ENCODE measurements around the gene MGAT5B.

MGAT5B gene

DNA sequence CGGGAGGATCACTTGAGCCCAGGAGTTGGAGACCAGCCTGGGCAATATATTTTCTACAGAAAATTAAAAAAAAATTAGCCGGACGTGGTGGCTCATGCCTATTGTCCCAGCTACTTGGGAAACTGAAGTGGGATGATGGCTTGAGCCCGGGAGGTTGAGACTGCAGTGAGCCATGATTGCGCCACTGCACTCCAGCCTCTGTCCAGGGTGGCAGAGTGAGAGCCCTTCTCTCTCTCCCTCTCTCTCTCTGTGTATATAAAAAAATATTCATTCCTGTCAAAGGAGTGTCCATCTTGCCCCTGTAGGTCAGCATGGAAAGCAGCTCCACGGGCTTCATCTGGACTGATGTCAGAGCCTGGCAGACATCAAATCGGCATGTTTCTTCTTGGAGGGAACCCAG lies 31.2 kb downstream of the MGAT5B start:
- no peak for TF ChIP-seq POLR2A (IDR thresholded peaks at IDR 0.05; ENCODE audit: low read depth, low read length)
- TF ChIP-seq TAF1 (IDR thresholded peaks at IDR 0.05; ENCODE audit: borderline replicate concordance, low read depth, low read length): no peak
- no peak for TF ChIP-seq POLR2AphosphoS5 (IDR thresholded peaks at IDR 0.05; ENCODE audit: low read depth, low read length)
- no peak for FAIRE-seq
- no peak for DNase-seq (ENCODE audit: insufficient read length)

DNA sequence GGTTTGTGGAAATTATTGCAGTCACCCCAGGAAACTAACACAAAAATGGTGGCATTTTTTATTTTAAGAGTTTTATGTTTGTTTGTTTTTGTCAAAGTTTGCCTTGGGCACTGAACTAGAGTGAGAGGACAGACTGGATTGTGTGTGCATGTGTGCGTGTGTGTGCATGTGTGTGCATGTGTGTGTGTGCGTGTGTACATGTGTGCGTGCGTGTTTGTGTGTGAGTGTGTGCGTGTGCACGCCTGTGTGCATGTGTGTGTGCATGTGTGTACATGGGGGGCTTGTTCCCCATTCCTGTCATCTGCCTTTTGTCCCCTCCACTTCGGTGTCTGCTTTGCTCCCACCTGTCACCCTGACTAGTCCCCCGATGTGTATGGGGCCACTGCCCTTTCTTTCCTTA lies 32.5 kb downstream of the MGAT5B start:
- TF ChIP-seq TAF1 (IDR thresholded peaks at IDR 0.05; ENCODE audit: borderline replicate concordance, low read depth, low read length) (no peak), POLR2AphosphoS5 (IDR thresholded peaks at IDR 0.05; ENCODE audit: low read depth, low read length) (no peak), POLR2A (IDR thresholded peaks at IDR 0.05; ENCODE audit: low read depth, low read length) (no peak)
- FAIRE-seq (no peak), DNase-seq (ENCODE audit: insufficient read length) (no peak)

DNA sequence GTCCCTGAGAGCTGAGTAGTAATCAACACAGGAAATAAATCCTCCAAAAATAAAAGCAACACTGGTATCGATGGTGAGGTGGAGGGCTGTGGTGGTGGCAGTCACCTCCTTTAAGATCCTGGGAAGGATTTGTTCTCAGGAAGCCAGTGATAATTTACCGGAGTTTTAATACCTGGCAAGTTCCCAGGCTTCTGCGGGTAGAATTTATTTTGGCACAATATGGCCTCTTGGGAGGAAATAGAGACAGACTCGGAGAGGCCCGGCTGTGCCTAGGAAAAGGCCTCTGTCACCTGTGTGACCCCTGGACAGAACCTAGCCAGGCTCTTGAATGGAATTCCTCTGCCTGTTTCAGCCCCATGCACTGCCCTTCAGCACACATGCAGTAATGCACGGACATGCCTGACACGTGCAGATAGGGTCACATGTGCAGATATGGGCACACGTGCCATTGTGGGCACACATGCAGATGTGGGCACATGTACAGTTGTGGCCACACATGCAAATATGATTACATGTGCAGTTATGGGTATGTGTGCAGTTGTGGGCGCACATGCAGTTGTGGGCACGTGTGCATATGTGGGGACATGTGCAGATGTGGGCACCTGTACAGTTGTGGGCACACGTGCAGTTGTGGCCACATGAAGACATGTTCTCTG lies 33.5 kb downstream of the MGAT5B start:
- TF ChIP-seq POLR2AphosphoS5 (IDR thresholded peaks at IDR 0.05; ENCODE audit: low read depth, low read length) (no peak), POLR2A (IDR thresholded peaks at IDR 0.05; ENCODE audit: low read depth, low read length) (no peak), TAF1 (IDR thresholded peaks at IDR 0.05; ENCODE audit: borderline replicate concordance, low read depth, low read length) (no peak)
- FAIRE-seq (no peak), DNase-seq (ENCODE audit: insufficient read length) (no peak)

DNA sequence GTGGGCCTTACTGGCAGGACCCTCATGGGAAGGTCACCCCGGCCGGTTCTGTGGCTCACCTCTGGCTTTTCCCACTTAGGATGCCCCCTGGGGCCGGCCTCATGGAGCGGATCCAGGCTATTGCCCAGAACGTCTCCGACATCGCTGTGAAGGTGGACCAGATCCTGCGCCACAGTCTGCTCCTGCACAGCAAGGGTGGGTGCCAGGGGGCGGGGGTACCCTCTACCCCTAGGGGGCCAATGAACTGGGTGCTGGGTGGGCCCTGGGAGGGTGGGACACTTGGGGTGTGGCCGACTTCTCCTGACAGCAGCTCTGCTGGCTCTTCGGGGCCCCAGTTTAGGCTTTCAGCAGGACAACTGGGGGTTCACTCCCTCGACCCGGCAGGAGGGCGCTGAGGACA lies 34.3 kb downstream of the MGAT5B start:
- FAIRE-seq (no peak), DNase-seq (ENCODE audit: insufficient read length) (no peak)
- TF ChIP-seq POLR2AphosphoS5 (IDR thresholded peaks at IDR 0.05; ENCODE audit: low read depth, low read length): no peak
- no peak for TF ChIP-seq TAF1 (IDR thresholded peaks at IDR 0.05; ENCODE audit: borderline replicate concordance, low read depth, low read length)
- no peak for TF ChIP-seq POLR2A (IDR thresholded peaks at IDR 0.05; ENCODE audit: low read depth, low read length)

DNA sequence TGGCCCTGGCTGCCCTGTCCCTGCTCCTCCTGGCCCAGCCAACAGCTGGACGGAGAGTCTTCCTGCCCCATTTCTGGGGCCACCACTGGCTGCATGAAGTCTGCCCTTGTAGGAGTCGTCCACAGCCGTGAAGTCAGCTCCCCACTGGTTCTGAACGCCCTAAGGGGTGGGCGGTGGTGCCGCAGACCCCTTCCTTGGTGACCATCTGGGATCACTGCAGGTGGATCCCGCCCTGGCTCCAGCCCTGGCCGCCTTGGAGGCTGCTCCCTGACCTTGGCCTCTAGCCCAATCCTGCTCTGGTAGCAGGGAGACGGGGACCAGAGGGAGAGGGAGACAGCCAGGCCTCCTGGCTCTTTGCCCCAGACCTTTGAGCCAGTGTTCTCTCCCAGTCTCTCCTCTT lies 35.4 kb downstream of the MGAT5B start:
- FAIRE-seq (no peak), DNase-seq (ENCODE audit: insufficient read length) (no peak)
- TF ChIP-seq POLR2AphosphoS5 (IDR thresholded peaks at IDR 0.05; ENCODE audit: low read depth, low read length): no peak
- no peak for TF ChIP-seq TAF1 (IDR thresholded peaks at IDR 0.05; ENCODE audit: borderline replicate concordance, low read depth, low read length)
- no peak for TF ChIP-seq POLR2A (IDR thresholded peaks at IDR 0.05; ENCODE audit: low read depth, low read length)

DNA sequence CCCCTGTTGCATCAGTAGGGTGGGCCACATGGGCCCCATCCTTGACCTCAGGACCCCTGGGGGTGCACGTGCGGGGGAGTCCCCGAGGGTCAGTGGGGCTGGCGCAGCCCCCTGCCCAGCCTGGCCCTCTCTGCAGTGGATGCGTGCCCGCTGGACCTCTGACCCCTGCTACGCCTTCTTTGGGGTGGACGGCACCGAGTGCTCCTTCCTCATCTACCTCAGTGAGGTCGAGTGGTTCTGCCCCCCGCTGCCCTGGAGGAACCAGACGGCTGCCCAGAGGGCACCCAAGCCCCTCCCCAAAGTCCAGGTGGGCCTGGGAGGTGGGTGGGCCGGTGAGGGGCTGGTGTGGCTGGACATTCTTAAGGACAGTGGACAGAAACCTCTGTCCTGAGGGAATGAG lies 35.9 kb downstream of the MGAT5B start:
- TF ChIP-seq POLR2AphosphoS5 (IDR thresholded peaks at IDR 0.05; ENCODE audit: low read depth, low read length) (no peak), POLR2A (IDR thresholded peaks at IDR 0.05; ENCODE audit: low read depth, low read length) (no peak), TAF1 (IDR thresholded peaks at IDR 0.05; ENCODE audit: borderline replicate concordance, low read depth, low read length) (no peak)
- FAIRE-seq: no peak
- no peak for DNase-seq (ENCODE audit: insufficient read length)

DNA sequence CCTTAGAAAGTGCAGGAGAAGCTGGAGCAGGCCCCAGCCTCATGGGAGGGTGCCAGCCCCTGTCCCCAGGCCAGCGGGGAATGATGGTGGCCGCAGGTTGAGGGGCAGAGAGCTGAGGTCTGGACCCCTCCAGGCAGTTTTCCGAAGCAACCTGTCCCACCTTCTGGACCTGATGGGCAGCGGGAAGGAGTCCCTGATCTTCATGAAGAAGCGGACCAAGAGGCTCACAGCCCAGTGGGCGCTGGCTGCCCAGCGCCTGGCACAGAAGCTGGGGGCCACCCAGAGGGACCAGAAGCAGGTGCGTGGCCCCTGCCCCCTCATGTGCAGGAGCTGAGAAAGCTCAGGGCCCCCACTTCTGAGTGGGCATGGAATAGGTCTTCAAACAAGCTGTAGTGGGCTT lies 36.8 kb downstream of the MGAT5B start:
- TF ChIP-seq POLR2AphosphoS5 (IDR thresholded peaks at IDR 0.05; ENCODE audit: low read depth, low read length) (no peak), TAF1 (IDR thresholded peaks at IDR 0.05; ENCODE audit: borderline replicate concordance, low read depth, low read length) (no peak), POLR2A (IDR thresholded peaks at IDR 0.05; ENCODE audit: low read depth, low read length) (no peak)
- no peak for FAIRE-seq
- no peak for DNase-seq (ENCODE audit: insufficient read length)

DNA sequence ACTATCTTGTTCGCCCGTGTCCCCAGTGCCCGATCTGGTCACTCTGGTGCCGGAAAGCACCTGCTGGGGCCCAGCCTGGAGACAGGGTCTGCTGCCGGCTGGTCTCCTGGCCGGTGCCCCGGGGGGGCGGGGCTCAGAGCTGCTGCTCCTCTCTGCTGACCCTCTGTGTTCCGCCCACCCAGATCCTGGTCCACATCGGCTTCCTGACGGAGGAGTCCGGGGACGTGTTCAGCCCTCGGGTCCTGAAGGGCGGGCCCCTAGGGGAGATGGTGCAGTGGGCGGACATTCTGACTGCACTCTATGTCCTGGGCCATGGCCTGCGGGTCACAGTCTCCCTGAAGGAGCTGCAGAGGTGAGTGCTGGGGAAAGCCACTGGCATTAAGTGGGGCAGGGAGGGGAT lies 37.6 kb downstream of the MGAT5B start:
- no peak for DNase-seq (ENCODE audit: insufficient read length)
- TF ChIP-seq POLR2A (IDR thresholded peaks at IDR 0.05; ENCODE audit: low read depth, low read length): no peak
- no peak for TF ChIP-seq TAF1 (IDR thresholded peaks at IDR 0.05; ENCODE audit: borderline replicate concordance, low read depth, low read length)
- no peak for TF ChIP-seq POLR2AphosphoS5 (IDR thresholded peaks at IDR 0.05; ENCODE audit: low read depth, low read length)
- FAIRE-seq: no peak

DNA sequence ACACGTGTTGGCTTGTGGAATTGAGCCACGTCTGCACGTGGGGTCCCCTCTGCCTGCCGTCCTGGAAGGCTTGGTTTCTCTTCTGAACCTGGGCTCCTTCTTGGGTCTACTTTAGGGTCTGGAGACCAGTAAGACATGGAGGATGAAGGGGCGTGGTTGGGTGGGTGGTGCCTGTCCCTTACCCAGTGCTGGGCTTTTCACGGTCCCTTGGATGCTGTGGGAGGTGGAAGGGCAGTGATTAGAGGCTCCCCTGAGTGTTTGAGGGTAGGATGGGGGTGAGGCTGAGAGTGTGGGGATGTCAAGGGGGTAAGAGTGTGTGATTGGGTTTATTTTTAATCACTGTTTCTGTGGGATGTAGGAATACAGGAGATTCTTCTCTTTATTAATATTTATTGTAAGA lies 38.3 kb downstream of the MGAT5B start:
- TF ChIP-seq POLR2A (IDR thresholded peaks at IDR 0.05; ENCODE audit: low read depth, low read length): no peak

DNA sequence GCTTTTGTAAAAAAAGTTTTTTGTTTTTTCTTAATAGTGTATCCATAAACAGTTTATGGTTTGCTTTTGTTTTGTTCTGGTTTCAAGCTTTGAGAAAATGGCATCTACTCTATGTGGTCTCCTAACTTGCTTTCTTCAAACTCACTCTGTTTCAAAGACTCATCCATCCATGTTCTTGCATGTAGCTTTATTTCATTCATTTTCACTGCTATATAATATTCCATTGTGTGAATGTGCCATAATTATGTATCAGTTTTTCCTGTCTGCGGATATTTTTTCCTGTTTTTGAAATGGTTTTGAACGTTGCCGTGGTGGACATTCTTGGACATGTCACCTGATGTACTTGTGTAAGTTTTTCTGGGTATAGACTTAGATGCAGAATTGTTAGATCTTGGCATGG lies 39.1 kb downstream of the MGAT5B start:
- FAIRE-seq (no peak), DNase-seq (ENCODE audit: insufficient read length) (no peak)
- no peak for TF ChIP-seq POLR2A (IDR thresholded peaks at IDR 0.05; ENCODE audit: low read depth, low read length)
- TF ChIP-seq POLR2AphosphoS5 (IDR thresholded peaks at IDR 0.05; ENCODE audit: low read depth, low read length): no peak
- no peak for TF ChIP-seq TAF1 (IDR thresholded peaks at IDR 0.05; ENCODE audit: borderline replicate concordance, low read depth, low read length)

More for the DNA sequence above, 38.3 kb downstream of the MGAT5B start:
- no peak for DNase-seq (ENCODE audit: insufficient read length)
- no peak for FAIRE-seq

DNA sequence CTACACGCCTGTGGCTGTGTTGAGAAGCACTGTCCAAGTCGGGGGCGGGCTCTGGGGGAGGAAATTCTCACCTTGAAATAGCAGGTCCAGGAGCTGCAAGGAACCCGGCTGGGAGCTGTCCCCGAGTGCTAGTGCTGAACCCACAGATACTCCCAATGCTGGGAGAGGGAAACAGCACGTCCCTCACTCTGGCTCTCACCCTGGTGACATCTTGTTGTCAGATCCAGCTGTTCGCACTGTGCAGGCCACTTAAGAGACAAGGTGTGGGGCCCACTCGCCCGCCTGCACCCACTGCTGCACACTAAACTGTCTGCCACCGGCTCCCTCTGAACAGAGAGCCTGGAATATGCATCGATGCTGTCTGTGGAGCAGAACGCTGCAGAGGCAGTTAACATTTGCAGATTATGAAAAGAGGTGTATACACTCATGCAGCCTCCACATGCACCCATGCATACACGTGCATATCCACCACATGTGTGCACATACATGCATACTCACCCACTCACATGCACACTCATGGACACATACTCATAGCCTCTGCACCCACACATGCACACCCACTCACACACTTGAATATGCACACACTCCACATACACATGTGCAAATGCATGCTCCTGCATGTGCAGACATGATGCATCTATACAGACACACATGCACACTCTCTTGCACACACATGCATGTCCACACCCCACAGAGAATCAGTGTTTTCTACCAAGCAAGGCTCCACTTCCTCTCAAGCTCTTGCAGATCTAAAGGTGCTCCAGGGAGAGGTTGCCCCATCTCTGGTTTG lies 42.0 kb downstream of the MGAT5B start:
- TF ChIP-seq TAF1 (IDR thresholded peaks at IDR 0.05; ENCODE audit: borderline replicate concordance, low read depth, low read length) (no peak), POLR2A (IDR thresholded peaks at IDR 0.05; ENCODE audit: low read depth, low read length) (no peak), POLR2AphosphoS5 (IDR thresholded peaks at IDR 0.05; ENCODE audit: low read depth, low read length) (no peak)
- FAIRE-seq (no peak), DNase-seq (ENCODE audit: insufficient read length) (no peak)

Measured in GM12892 (cell line).